Stomach smooth muscle (tissue), 2 donors: Measurements from ENCODE around the gene RABEP2.
"Not testable (repeated sequence)": the region's sequence is repeated elsewhere in the genome, so short reads cannot be mapped to it uniquely, and the experiment has no call there.

Experiments used
- H3K27ac ChIP-seq: one replicate; pipeline ENCODE4 v1.7.0; 2013; ENCODE audit warnings: mild to moderate bottlenecking, low read length, inconsistent platforms
- H3K27me3 ChIP-seq, 2 donors: one replicate each; pipeline ENCODE4 v1.7.0; 2013; ENCODE audit warnings: low read length in 2 of 2; ENCODE audit not compliant: insufficient read depth in 2 of 2, control insufficient read depth in 1 of 2
- H3K36me3 ChIP-seq, 2 donors: one replicate each; pipeline ENCODE4 v1.7.0; 2013; ENCODE audit warnings: low read length in 2 of 2; ENCODE audit not compliant: control insufficient read depth in 2 of 2, insufficient read depth in 2 of 2
- H3K4me1 ChIP-seq: one replicate; pipeline ENCODE4 v1.7.0; 2013; ENCODE audit warnings: low read length; ENCODE audit not compliant: control insufficient read depth, insufficient read depth
- H3K4me3 ChIP-seq, 2 donors: one replicate each; pipeline ENCODE4 v1.7.0; 2013; ENCODE audit warnings: low read length in 2 of 2
- H3K9ac ChIP-seq, 2 donors: one replicate each; pipeline ENCODE4 v1.7.0; 2013; ENCODE audit warnings: low read length in 2 of 2, mild to moderate bottlenecking in 1 of 2
- H3K9me3 ChIP-seq, 2 donors: one replicate each; pipeline ENCODE4 v1.7.0; 2013; ENCODE audit warnings: low read length in 2 of 2; ENCODE audit not compliant: control insufficient read depth in 2 of 2
- donor health status: healthy.
- donor health status: Pancreatic carcinoma.

RABEP2 gene

DNA sequence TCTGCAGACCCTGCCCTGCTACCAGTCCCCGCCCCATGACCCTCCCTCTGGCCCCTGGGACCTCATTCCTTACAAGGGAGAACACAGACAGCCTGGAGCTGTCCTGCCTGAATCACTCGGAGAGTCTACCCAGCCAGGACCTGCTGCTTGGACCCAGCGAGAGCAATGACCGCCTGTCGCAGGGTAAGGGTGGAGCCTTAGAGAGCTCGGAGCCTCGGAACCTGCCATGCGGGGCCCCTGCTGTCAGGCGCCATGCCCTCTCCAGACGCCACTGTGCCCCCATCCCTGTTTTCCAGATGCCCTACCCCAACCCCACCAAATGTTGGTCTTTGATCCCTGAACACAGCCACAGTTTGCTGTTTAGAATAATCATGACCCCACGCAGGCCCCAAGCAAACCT is 55.8 kb downstream of the RABEP2 start:
- no peaks in the 10 kb centered on the region for H3K9me3 ChIP-seq
- H3K4me1 ChIP-seq = peaks cover 17% of the 10 kb centered on the region
- no peak overlapping the region for H3K4me3 ChIP-seq
- peaks cover 30 to 39% of the 10 kb centered on the region in 2 donors for H3K36me3 ChIP-seq
- no peak overlapping the region for H3K27ac ChIP-seq
- H3K27me3 ChIP-seq = no peaks in the 10 kb centered on the region
- H3K9ac ChIP-seq = no peak overlapping the region

DNA sequence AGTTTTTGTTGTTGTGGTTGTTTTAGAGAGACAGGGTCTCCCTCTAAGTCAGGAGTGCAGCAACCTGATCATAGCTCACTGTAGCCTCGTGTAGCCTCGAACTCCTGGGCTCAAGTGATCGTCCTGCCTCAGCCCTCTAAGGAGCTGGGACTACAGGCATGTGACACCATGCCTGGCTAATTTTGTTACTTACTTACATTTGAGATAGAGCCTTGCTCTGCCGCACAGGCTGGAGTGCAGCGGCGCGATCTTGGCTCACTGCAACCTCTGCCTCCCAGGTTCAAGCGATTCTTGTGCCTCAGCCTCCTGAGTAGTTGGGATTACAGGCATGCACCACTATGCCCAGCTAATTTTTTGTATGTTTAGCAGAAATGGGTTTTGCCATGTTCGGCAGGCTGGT is 57.4 kb downstream of the RABEP2 start:
- H3K27ac ChIP-seq = not testable (repeated sequence)
- Histone ChIP-seq H3K4me1 (peaks cover 19% of the 10 kb centered on the region), H3K36me3 (peaks cover 28 to 34% of the 10 kb centered on the region in 2 donors)

DNA sequence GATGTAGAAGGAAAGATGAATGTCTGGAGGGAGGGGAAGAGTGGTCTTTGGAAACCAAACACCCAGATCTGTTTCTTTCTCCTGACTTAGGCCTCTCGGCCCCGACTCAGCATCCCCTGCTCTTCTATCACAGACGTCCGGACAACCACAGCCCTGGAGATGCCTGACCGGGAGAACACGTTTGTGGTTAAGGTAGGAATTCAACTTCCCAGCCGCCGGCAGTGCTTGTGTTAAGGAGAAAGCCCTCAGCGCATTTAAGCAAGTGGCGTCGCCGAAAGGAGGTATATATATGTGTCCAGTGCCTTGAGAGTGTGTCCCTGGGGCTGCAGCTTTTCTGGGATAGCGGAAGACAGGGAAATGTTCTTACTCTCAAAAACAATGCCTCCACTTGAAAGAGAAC is 57.8 kb downstream of the RABEP2 start:
- H3K36me3 ChIP-seq = peaks cover 25 to 34% of the 10 kb centered on the region in 2 donors
- no peak overlapping the region for H3K9ac ChIP-seq
- no peaks in the 10 kb centered on the region for H3K27me3 ChIP-seq
- no peak overlapping the region for H3K27ac ChIP-seq
- no peak overlapping the region for H3K4me3 ChIP-seq
- H3K4me1 ChIP-seq = peaks cover 19% of the 10 kb centered on the region
- H3K9me3 ChIP-seq = no peaks in the 10 kb centered on the region

More for the DNA sequence above, 57.4 kb downstream of the RABEP2 start:
- H3K9ac ChIP-seq, H3K27me3 ChIP-seq, H3K9me3 ChIP-seq, H3K4me3 ChIP-seq: not testable (repeated sequence)

- Histone ChIP-seq H3K36me3 (peaks cover 25 to 32% of the 10 kb centered on the region in 2 donors), H3K27me3 (no peaks in the 10 kb centered on the region), H3K9ac (no peak overlapping the region)
Measured at GRCh38 chr16:28866454-28866804, 58.6 kb downstream of the RABEP2 start.

GRCh38 chr16:28865722-28866453 is 59.1 kb downstream of the RABEP2 start:
- Histone ChIP-seq H3K4me3 (no peak overlapping the region), H3K36me3 (peaks cover 23 to 26% of the 10 kb centered on the region in 2 donors), H3K4me1 (peaks cover 19% of the 10 kb centered on the region), H3K9ac (no peak overlapping the region), H3K27me3 (no peaks in the 10 kb centered on the region), H3K27ac (no peak overlapping the region), H3K9me3 (no peaks in the 10 kb centered on the region)

More at GRCh38 chr16:28866454-28866804, 58.6 kb downstream of the RABEP2 start:
- no peak overlapping the region for H3K4me3 ChIP-seq
- H3K4me1 ChIP-seq = peaks cover 19% of the 10 kb centered on the region
- H3K27ac ChIP-seq = no peak overlapping the region
- no peaks in the 10 kb centered on the region for H3K9me3 ChIP-seq

- Histone ChIP-seq H3K27me3 (no peaks in the 10 kb centered on the region), H3K4me1 (peaks cover 19% of the 10 kb centered on the region), H3K9me3 (no peaks in the 10 kb centered on the region), H3K9ac (peak overlapping the region in 1 of 2 donors; percentile 36), H3K36me3 (peaks cover 20 to 23% of the 10 kb centered on the region in 2 donors), H3K27ac (no peak overlapping the region), H3K4me3 (peak overlapping the region; percentile 64 to 98)
Measured at GRCh38 chr16:28865001-28865688, 59.9 kb downstream of the RABEP2 start.

DNA sequence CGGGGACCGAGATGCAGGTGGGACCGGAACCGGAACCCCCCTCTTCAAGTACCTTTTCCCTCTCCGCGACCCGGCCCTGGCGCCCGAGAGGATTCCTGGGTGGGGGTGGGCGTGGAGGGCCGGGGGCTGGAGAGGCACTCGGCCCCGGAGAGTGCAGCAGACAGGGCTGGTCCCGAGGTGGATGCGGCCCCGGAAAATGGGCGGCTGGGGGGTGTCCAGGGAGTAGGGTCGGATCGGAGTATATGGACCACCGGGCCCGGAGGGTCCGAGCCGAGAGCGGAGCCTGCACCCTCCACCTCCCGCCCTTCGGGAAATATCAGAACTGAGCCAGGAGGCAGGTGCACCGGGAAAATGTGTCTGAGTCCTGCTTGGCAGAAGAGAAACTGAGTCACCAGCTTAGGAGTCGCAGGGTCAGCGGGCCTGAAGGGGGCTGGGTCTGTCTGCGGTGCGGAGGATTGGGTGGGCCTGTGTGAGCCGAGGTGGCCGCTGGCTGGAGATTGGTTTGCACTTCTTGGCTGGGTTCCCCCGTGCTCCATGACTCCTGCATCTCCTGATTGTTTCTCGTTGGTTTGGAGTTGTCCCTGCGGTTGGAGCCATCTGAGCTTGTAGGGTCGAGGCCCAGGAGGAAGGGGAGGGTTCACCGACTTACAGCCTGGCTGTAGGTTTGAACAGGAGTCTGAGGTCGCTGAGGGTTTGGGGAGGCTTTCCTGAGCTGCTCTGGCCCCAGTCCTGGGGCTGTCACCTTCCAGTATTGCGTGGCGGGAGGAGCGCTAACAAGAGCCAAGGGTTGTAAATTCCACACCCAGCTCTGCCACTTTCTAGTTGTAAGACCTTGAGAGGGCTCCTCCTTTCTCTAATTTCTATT is 60.9 kb downstream of the RABEP2 start:
- peak overlapping the region; percentile 64 to 98 for H3K4me3 ChIP-seq
- no peaks in the 10 kb centered on the region for H3K9me3 ChIP-seq
- H3K4me1 ChIP-seq = peaks cover 19% of the 10 kb centered on the region
- H3K27ac ChIP-seq = peak overlapping the region; percentile 90
- H3K27me3 ChIP-seq = no peaks in the 10 kb centered on the region
- peaks cover 11 to 13% of the 10 kb centered on the region in 2 donors for H3K36me3 ChIP-seq
- peak overlapping the region; percentile 87 to 95 for H3K9ac ChIP-seq

DNA sequence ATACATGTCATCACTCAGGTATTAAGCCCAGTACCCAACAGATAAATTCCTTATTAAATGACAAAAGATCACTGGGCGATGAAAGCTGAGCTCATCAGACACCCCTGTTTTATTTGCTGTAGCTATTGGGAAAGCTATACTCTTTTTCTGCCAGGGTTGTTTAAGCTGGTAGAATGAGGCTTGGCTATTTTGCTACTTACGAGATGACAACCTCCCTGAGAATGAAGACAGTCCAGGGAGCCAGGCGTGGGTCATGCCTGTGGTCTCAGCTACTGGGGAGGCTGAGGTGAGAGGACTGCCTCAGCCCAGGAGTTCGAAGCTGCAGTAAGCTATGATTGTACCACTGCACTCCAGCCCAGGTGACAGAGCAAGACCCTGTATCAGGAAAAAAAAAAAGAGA is 65.7 kb downstream of the RABEP2 start:
- peaks cover 3% of the 10 kb centered on the region for H3K4me1 ChIP-seq
- no peaks in the 10 kb centered on the region for H3K27me3 ChIP-seq
- no peaks in the 10 kb centered on the region for H3K9me3 ChIP-seq
- no peak overlapping the region for H3K4me3 ChIP-seq
- no peak overlapping the region for H3K27ac ChIP-seq
- H3K36me3 ChIP-seq = no peaks in the 10 kb centered on the region
- no peak overlapping the region for H3K9ac ChIP-seq

- Histone ChIP-seq H3K4me1 (no peaks in the 10 kb centered on the region), H3K9me3 (no peaks in the 10 kb centered on the region), H3K36me3 (no peaks in the 10 kb centered on the region), H3K9ac (no peak overlapping the region), H3K27me3 (no peaks in the 10 kb centered on the region), H3K4me3 (no peak overlapping the region), H3K27ac (no peak overlapping the region)
Measured at GRCh38 chr16:28858421-28858820, 66.6 kb downstream of the RABEP2 start.
